Liver (tissue), 3 donors: ENCODE measurements around the gene RSPO4.
"Not testable (repeated sequence)": the region's sequence is repeated elsewhere in the genome, so short reads cannot be mapped to it uniquely, and the experiment has no call there.

Experiments used
- EGR1 ChIP-seq, 2 donors: IDR thresholded peaks; 2 replicates each; pipeline ENCODE4 v1.6.1; 2016 to 2018; ENCODE audit warnings: antibody characterized with exemption in 2 of 2, low read depth in 2 of 2
- GABPA ChIP-seq, 2 donors: IDR thresholded peaks in 1 of 2; conservative IDR thresholded peaks in 1 of 2; 2 replicates each; pipeline ENCODE4 v1.6.1; 2016; ENCODE audit warnings: antibody characterized with exemption in 2 of 2, mild to moderate bottlenecking in 1 of 2, moderate library complexity in 1 of 2
- JUND ChIP-seq, 2 donors: IDR thresholded peaks; 2 replicates each; pipeline ENCODE4 v1.6.1; 2016; ENCODE audit warnings: antibody characterized with exemption in 2 of 2
- TAF1 ChIP-seq: conservative IDR thresholded peaks from 2 replicates; pipeline ENCODE4 v1.6.1; 2016; ENCODE audit warnings: antibody characterized with exemption, mild to moderate bottlenecking
- TF ChIP-seq, protein P1 (sequence below): fragments of 150-350 bp; IDR thresholded peaks from 2 replicates; pipeline ENCODE4 v1.5.1; 2017; ENCODE audit warnings: improper control_type of control experiment, low read depth, low read length; ENCODE audit not compliant: missing input control
- TF ChIP-seq, protein P2 (sequence below): IDR thresholded peaks from 2 replicates; pipeline ENCODE4 v1.6.1; 2016; ENCODE audit warnings: antibody characterized with exemption
- TF ChIP-seq, protein P3 (sequence below): IDR thresholded peaks from 2 replicates; pipeline ENCODE4 v1.6.1; 2016; ENCODE audit warnings: antibody characterized with exemption
- TF ChIP-seq, protein P4 (sequence below): IDR thresholded peaks from 2 replicates; pipeline ENCODE4 v1.6.1; 2016; ENCODE audit warnings: antibody characterized with exemption, mild to moderate bottlenecking
- TF ChIP-seq, protein P5 (sequence below): IDR thresholded peaks from 2 replicates; pipeline ENCODE4 v1.6.1; 2016; ENCODE audit warnings: antibody characterized with exemption
- donor health status: healthy.
- donor health status: healthy.

DNA sequence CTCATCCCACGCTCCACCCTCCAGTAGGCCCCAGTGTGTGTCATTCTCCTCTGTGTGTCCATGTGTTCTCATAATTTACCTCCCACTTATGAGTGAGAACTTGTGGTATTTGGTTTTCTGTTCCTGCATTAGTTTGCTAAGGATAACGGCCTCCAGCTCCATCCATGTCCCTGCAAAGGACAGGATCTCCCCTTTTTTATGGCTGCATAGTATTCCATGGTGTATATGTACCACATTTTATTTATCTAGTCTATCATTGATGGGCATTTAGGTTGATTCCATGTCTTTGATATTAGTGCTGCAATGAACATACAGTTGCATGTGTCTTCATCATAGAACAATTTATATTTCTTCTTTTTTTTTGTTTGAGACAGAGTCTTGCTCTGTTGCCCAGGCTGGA is 24.1 kb upstream of the RSPO4 start:
- TF ChIP-seq, protein P1, sequence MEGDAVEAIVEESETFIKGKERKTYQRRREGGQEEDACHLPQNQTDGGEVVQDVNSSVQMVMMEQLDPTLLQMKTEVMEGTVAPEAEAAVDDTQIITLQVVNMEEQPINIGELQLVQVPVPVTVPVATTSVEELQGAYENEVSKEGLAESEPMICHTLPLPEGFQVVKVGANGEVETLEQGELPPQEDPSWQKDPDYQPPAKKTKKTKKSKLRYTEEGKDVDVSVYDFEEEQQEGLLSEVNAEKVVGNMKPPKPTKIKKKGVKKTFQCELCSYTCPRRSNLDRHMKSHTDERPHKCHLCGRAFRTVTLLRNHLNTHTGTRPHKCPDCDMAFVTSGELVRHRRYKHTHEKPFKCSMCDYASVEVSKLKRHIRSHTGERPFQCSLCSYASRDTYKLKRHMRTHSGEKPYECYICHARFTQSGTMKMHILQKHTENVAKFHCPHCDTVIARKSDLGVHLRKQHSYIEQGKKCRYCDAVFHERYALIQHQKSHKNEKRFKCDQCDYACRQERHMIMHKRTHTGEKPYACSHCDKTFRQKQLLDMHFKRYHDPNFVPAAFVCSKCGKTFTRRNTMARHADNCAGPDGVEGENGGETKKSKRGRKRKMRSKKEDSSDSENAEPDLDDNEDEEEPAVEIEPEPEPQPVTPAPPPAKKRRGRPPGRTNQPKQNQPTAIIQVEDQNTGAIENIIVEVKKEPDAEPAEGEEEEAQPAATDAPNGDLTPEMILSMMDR, result not testable (repeated sequence)
- TF ChIP-seq TAF1; JUND (IDR thresholded peaks at IDR 0.05); GABPA (IDR thresholded peaks at IDR 0.05 in 1 of 2, conservative IDR thresholded peaks at IDR 0.05 in 1 of 2); EGR1 (IDR thresholded peaks at IDR 0.05; ENCODE audit: low read depth in 2 of 2): not testable (repeated sequence)
- TF ChIP-seq, protein P2, sequence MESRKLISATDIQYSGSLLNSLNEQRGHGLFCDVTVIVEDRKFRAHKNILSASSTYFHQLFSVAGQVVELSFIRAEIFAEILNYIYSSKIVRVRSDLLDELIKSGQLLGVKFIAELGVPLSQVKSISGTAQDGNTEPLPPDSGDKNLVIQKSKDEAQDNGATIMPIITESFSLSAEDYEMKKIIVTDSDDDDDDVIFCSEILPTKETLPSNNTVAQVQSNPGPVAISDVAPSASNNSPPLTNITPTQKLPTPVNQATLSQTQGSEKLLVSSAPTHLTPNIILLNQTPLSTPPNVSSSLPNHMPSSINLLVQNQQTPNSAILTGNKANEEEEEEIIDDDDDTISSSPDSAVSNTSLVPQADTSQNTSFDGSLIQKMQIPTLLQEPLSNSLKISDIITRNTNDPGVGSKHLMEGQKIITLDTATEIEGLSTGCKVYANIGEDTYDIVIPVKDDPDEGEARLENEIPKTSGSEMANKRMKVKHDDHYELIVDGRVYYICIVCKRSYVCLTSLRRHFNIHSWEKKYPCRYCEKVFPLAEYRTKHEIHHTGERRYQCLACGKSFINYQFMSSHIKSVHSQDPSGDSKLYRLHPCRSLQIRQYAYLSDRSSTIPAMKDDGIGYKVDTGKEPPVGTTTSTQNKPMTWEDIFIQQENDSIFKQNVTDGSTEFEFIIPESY, result not testable (repeated sequence)
- TF ChIP-seq, protein P3, sequence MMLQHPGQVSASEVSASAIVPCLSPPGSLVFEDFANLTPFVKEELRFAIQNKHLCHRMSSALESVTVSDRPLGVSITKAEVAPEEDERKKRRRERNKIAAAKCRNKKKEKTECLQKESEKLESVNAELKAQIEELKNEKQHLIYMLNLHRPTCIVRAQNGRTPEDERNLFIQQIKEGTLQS, result not testable (repeated sequence)
- TF ChIP-seq, protein P4, sequence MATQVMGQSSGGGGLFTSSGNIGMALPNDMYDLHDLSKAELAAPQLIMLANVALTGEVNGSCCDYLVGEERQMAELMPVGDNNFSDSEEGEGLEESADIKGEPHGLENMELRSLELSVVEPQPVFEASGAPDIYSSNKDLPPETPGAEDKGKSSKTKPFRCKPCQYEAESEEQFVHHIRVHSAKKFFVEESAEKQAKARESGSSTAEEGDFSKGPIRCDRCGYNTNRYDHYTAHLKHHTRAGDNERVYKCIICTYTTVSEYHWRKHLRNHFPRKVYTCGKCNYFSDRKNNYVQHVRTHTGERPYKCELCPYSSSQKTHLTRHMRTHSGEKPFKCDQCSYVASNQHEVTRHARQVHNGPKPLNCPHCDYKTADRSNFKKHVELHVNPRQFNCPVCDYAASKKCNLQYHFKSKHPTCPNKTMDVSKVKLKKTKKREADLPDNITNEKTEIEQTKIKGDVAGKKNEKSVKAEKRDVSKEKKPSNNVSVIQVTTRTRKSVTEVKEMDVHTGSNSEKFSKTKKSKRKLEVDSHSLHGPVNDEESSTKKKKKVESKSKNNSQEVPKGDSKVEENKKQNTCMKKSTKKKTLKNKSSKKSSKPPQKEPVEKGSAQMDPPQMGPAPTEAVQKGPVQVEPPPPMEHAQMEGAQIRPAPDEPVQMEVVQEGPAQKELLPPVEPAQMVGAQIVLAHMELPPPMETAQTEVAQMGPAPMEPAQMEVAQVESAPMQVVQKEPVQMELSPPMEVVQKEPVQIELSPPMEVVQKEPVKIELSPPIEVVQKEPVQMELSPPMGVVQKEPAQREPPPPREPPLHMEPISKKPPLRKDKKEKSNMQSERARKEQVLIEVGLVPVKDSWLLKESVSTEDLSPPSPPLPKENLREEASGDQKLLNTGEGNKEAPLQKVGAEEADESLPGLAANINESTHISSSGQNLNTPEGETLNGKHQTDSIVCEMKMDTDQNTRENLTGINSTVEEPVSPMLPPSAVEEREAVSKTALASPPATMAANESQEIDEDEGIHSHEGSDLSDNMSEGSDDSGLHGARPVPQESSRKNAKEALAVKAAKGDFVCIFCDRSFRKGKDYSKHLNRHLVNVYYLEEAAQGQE, result not testable (repeated sequence)
- TF ChIP-seq, protein P5, sequence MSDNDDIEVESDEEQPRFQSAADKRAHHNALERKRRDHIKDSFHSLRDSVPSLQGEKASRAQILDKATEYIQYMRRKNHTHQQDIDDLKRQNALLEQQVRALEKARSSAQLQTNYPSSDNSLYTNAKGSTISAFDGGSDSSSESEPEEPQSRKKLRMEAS, result not testable (repeated sequence)
